ENCODE data around the gene RGSL1. TPM values are rescaled to one million over a fixed set of nuclear protein-coding genes. Genes with fewer than 3 reads are reported as not detected.

Gene RGSL1
- total RNA-seq, 4 donors from 2014 or later: 3.6 TPM; not detected in 3

DNA sequence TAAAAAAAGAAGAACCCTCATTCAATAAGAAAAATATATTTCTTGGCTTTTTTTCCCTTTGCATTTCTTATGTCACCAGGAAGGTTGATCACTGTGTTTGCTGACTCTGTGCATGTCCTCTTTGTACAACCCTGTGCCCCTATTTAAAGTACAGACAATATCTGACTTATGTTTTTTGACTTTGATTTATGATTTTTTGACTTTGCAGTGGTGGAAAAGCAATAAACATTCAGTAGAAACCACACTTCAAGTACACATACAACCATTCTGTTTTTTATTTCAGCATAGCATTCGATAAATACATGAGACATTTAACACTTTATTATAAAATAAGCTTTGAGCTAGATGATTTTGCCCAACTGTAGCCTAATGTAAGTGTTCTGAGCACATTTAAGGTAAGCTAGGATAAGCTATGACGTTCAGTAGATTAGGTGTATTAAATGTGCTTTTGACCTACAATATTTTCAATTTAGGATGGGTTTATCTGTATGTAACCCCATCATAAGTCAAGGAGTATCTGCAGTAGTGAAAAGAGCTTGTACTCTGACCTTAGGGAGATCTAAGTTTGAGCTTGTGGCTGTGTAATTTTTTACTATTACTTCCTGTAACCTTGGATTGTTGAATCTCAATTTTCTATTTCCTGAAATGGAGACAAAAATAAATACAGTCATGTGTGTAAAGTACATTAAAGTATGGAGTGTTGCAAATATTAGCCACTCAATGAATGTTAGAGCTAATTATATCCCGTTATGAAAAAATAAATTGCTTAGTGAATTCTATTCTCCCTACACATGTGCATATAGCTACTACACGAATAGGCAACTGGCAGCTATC lies 137.9 kb downstream of the RGSL1 start:
- TF ChIP-seq, protein P1, sequence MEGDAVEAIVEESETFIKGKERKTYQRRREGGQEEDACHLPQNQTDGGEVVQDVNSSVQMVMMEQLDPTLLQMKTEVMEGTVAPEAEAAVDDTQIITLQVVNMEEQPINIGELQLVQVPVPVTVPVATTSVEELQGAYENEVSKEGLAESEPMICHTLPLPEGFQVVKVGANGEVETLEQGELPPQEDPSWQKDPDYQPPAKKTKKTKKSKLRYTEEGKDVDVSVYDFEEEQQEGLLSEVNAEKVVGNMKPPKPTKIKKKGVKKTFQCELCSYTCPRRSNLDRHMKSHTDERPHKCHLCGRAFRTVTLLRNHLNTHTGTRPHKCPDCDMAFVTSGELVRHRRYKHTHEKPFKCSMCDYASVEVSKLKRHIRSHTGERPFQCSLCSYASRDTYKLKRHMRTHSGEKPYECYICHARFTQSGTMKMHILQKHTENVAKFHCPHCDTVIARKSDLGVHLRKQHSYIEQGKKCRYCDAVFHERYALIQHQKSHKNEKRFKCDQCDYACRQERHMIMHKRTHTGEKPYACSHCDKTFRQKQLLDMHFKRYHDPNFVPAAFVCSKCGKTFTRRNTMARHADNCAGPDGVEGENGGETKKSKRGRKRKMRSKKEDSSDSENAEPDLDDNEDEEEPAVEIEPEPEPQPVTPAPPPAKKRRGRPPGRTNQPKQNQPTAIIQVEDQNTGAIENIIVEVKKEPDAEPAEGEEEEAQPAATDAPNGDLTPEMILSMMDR (IDR thresholded peaks at IDR 0.05; ENCODE audit: low read depth): no peak

DNA sequence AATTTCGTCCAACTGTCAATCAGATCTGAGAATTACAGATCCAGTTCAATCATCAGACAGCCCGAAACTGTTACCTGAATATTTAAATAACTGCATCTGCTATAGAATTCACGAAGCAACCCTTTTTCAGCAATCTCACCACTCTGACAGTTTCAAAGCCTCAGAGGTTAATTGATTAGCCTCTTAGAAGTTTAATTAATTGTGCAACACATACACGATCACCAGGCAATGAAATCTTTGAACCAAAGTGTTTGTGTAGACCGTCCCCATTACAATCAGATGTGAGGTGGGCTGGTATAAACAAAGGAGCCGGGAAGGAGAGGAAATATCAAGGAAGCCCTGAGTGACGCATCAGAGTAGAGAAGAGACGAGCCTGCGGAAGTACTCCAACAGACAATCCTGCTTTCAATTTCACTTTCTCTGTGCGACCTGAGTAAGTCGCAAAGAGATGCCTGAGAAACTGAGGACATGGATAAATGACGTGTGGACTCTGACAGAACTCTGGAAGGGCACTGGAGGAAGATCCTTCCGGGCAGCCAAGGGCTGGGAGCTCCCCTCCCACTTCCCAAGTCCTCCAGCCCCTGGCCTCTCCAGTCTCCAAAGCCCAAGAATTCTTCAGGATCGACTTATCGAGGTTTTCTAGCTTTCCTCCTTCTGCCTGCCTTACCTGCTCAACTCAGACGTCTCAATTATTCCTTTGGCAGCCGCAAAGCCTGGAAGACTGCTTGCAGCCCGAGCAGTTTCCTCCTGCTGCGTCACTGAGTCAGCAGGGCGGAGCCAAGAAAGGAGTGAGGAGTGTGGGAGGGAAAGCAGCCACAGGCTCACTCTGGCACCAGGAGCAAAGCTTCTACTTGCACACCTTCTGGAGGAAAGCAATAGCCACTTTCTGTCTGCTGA lies 138.8 kb downstream of the RGSL1 start, which contains the start of gene RNASEL:
Gene RNASEL, minus strand, starts transcription at position 757 of the 897 bp plus-strand sequence. CDS start 2,450 bp downstream, outside the sequence.
- TF ChIP-seq, protein P1 (IDR thresholded peaks at IDR 0.05; ENCODE audit: low read depth): no peak

DNA sequence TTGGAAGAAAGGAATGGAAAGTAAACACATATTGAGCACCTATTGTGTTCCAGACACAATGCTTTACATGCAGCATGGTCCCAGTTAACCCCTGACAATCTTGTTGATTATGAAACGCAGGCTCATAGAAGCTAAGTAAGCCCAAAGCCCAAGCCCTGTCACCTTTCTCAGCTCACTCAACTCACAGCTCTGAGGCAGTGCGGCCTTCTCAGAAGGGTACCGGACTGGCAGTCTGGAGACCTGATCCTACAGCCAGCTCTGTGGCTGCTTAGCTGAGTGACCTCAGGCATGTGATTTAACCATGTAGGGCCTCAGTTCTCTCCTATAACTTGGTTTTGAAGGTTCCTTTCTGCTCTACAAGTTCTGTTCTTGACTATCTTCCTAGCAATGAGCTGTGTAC lies 139.6 kb downstream of the RGSL1 start:
- TF ChIP-seq, protein P1 (IDR thresholded peaks at IDR 0.05; ENCODE audit: low read depth): no peak

DNA sequence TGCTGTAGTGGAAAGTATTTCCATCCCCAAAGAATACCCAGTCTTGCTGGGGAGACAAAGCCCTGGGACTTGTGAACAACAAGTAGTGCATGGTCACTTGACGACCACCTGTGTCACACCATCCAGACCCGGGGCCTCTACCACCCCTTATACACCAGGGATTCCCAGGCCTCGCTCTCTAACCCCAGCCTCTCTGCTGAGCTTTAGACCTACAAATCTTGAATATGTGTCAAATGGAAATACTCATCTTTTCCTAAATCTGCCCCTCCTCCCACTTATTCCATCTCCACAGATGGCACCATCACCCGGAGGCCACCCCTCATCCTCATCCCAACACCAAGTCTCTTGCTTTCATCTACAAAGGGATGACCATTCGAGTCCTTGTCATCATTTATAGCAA lies 140.0 kb downstream of the RGSL1 start:
- TF ChIP-seq, protein P1 (IDR thresholded peaks at IDR 0.05; ENCODE audit: low read depth): no peak

DNA sequence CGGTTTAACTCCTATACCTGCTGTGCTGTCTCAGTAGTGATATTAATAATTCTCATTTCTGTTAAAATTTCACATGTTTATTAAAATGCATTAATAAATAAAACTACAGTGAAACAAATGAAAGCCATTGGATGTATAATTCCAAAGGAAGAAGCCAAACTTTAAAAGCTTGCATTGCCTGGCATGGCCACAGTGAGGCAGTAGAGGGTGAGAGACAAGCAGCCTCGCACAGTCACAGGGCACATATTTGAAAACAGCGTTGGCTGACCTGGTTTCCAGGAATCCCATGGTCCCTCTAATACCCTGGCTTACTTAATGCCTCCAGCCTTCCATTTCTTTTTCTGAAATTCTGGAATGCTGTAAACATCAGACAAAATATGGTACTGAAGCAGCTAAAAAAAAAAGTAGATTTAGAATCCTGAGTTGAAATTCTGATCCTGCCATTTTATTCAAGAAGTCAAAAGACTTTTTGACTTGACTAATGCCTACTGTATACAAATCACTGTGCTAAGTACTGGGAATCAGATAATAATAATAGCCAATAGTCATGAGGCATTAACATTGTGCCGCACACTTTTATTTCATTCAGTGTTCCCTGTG lies 145.8 kb downstream of the RGSL1 start:
- TF ChIP-seq, protein P1 (IDR thresholded peaks at IDR 0.05; ENCODE audit: low read depth): no peak

DNA sequence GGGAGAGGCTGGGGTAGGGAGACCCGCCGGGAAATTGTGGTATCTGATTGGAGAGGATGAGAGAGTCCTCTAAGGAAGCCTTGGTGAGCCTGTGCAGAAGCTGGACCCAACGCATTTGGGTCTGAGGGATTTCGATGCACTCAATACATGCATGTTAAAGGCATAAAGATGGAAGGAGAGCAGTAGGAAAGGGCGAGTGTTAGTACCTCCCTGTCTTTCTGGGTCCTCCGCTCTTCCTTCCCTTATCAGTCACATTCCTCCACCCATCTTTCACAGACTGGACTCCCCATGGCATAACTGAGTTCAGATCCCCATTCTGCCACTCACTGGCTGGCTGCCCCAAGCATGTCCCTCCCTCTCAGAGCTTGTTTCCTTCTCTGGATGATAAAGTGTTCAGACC lies 147.0 kb downstream of the RGSL1 start:
- TF ChIP-seq, protein P1 (IDR thresholded peaks at IDR 0.05; ENCODE audit: low read depth): no peak

Data from subcutaneous adipose tissue (tissue), 4 donors.